Colonic mucosa (tissue), 4 donors: Measurements from ENCODE around the gene SMTNL2. TPM values are rescaled to one million over a fixed set of nuclear protein-coding genes. Genes with fewer than 3 reads are reported as not detected.
"Not testable (repeated sequence)": the region's sequence is repeated elsewhere in the genome, so short reads cannot be mapped to it uniquely, and the experiment has no call there.

Experiments used
- DNase-seq: peaks from one replicate; pipeline ENCODE4 v3.0.0-alpha.2; 2020
- H3K27ac ChIP-seq: fragments of 200-600 bp; one replicate; pipeline ENCODE4 v1.8.0; 2021
- H3K27me3 ChIP-seq: fragments of 200-600 bp; one replicate; pipeline ENCODE4 v1.8.0; 2021
- H3K36me3 ChIP-seq: fragments of 200-600 bp; one replicate; pipeline ENCODE4 v1.8.0; 2021
- H3K4me1 ChIP-seq: fragments of 200-600 bp; one replicate; pipeline ENCODE4 v1.8.0; 2021; ENCODE audit warnings: mild to moderate bottlenecking
- H3K4me3 ChIP-seq: fragments of 200-600 bp; one replicate; pipeline ENCODE4 v1.8.0; 2021
- H3K9ac ChIP-seq, 2 donors: one replicate each; pipeline ENCODE4 v1.7.0; 2013; ENCODE audit warnings: control low read depth in 2 of 2, low read depth in 2 of 2, low read length in 2 of 2
- H3K9me3 ChIP-seq: fragments of 200-600 bp; one replicate; pipeline ENCODE4 v1.8.0; 2021
- intact Hi-C: fragments of 100-400 bp; cut with DNase I; formaldehyde crosslinking; loops from one replicate; pipeline ENCODE4 v1.14.1; 2022
- total RNA-seq, 2 donors: library from RNA; stranded (reverse); fragmentation: NEBNext Ultra II Directional in 1 of 2; extraction: Animal tissue kit (Norgen Biotek cat#: 25700) in 1 of 2; gene quantifications; one replicate each; pipeline ENCODE4 v1.2.1, GENCODE V29; 2021
- TF ChIP-seq, protein P1 (sequence below): fragments of 200-600 bp; IDR thresholded peaks from one replicate; pipeline ENCODE4 v1.8.0; 2022; ENCODE audit warnings: antibody characterized with exemption, mild to moderate bottlenecking
- donor health status: healthy.
- donor health status: DM: no; HTN: no; CAD: no.
- donor health status: DM: no; HTN: no; CAD: no.

The SMTNL2 gene
- total RNA-seq, 2 donors from 2014 or later = 0.27 TPM; not detected in 1

- TF ChIP-seq, protein P1, sequence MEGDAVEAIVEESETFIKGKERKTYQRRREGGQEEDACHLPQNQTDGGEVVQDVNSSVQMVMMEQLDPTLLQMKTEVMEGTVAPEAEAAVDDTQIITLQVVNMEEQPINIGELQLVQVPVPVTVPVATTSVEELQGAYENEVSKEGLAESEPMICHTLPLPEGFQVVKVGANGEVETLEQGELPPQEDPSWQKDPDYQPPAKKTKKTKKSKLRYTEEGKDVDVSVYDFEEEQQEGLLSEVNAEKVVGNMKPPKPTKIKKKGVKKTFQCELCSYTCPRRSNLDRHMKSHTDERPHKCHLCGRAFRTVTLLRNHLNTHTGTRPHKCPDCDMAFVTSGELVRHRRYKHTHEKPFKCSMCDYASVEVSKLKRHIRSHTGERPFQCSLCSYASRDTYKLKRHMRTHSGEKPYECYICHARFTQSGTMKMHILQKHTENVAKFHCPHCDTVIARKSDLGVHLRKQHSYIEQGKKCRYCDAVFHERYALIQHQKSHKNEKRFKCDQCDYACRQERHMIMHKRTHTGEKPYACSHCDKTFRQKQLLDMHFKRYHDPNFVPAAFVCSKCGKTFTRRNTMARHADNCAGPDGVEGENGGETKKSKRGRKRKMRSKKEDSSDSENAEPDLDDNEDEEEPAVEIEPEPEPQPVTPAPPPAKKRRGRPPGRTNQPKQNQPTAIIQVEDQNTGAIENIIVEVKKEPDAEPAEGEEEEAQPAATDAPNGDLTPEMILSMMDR = no peak
- no peak overlapping the region for H3K4me3 ChIP-seq
- no peak for DNase-seq
- no peaks in the 10 kb centered on the region for H3K36me3 ChIP-seq
- H3K27me3 ChIP-seq = no peaks in the 10 kb centered on the region
- intact Hi-C loops = loop anchor here (10.0 kb wide), 1 partner anchor 62 kb away; no protein-coding TSS in a partner anchor
- no peak overlapping the region for H3K9ac ChIP-seq
- no peak overlapping the region for H3K27ac ChIP-seq
- H3K4me1 ChIP-seq = no peaks in the 10 kb centered on the region
- H3K9me3 ChIP-seq = no peaks in the 10 kb centered on the region
These were observed 8.7 kb downstream of the SMTNL2 start for GRCh38 chr17:4593021-4593421.

DNA sequence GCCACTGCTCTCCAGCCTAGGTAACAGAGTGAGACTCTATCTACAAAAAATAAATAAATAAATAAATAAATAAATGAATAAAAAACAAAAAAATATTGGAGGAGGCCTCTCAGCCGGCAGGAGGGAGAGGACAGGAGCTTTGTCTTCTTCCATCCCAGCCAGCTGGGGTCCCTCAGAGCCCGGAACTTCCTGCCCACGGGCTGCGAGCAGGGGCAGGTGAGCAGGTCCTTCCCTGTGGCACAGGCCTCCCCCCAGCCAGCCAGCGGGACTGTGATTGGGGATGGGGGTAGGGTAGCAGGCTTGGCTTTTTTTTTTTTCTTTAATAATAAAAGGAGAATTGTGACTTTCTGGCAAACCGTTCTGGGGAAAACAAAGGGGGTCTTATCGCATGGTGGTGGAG is 10.1 kb downstream of the SMTNL2 start:
- no peak overlapping the region for H3K27ac ChIP-seq
- no peak overlapping the region for H3K4me3 ChIP-seq
- no peak overlapping the region for H3K9ac ChIP-seq
- no peaks in the 10 kb centered on the region for H3K9me3 ChIP-seq
- TF ChIP-seq, protein P1 = no peak
- intact Hi-C loops = loop anchor here (10.0 kb wide), 1 partner anchor 60 kb away; no protein-coding TSS in a partner anchor
- no peaks in the 10 kb centered on the region for H3K36me3 ChIP-seq
- no peak for DNase-seq
- H3K27me3 ChIP-seq = no peaks in the 10 kb centered on the region
- no peaks in the 10 kb centered on the region for H3K4me1 ChIP-seq

DNA sequence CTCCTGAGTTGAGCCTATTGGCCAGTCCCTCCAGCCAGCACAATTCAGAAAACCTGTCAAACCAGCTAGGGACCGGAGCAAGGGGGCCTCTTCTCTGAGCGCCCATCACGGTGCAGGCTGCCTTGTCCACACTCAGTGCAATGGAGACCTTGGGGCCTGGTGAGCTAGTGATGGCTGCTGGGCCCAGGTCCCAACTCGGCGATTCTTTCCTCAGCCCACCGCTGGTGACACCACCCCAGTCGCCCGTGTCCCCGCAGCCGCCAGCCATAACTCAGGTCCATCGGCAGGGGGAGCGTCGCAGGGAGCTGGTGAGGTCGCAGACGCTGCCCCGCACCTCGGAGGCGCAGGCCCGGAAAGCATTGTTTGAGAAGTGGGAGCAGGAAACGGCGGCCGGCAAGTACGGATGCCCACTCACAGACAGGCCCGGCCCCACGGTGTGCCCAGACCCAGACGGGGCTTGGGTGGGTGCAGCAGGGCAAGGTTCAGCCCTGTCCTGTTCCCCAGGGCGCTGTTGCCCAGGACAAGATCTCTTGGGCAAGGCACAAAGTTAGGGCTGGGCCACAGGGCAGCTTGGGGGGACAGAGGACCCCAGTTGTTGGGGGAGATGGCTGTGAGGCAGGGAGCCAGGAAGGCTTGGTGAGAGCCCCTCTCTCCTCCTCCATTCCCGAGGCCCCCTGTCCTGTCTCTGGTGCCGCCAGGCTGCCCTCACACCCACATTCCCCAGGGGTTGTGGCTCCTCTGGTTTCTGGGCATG is 10.8 kb downstream of the SMTNL2 start:
- Histone ChIP-seq H3K27ac (no peak overlapping the region), H3K4me1 (no peaks in the 10 kb centered on the region)
- DNase-seq = peak; percentile 39

GRCh38 chr17:4595685-4596342 is 11.5 kb downstream of the SMTNL2 start:
- not testable (repeated sequence) for DNase-seq, H3K27ac ChIP-seq, H3K4me3 ChIP-seq, H3K36me3 ChIP-seq, H3K9me3 ChIP-seq, H3K4me1 ChIP-seq, H3K27me3 ChIP-seq, H3K9ac ChIP-seq
- intact Hi-C loops = loop anchor here (10.0 kb wide), 1 partner anchor 59 kb away; no protein-coding TSS in a partner anchor

More for the DNA sequence above, 10.8 kb downstream of the SMTNL2 start:
- H3K4me3 ChIP-seq = no peak overlapping the region
- H3K9ac ChIP-seq = no peak overlapping the region
- no peaks in the 10 kb centered on the region for H3K36me3 ChIP-seq
- TF ChIP-seq, protein P1 = peak; percentile 38
- no peaks in the 10 kb centered on the region for H3K27me3 ChIP-seq
- intact Hi-C loops = loop anchor here (10.0 kb wide), 1 partner anchor 60 kb away; no protein-coding TSS in a partner anchor
- no peaks in the 10 kb centered on the region for H3K9me3 ChIP-seq

- no peak overlapping the region for H3K27ac ChIP-seq
- intact Hi-C loops = loop anchor here (10.0 kb wide), 1 partner anchor 58 kb away; no protein-coding TSS in a partner anchor
- no peaks in the 10 kb centered on the region for H3K4me1 ChIP-seq
- H3K9me3 ChIP-seq = no peaks in the 10 kb centered on the region
- TF ChIP-seq, protein P1 = no peak
- no peaks in the 10 kb centered on the region for H3K36me3 ChIP-seq
- DNase-seq = no peak
- no peak overlapping the region for H3K4me3 ChIP-seq
- no peaks in the 10 kb centered on the region for H3K27me3 ChIP-seq
- H3K9ac ChIP-seq = no peak overlapping the region
These were observed 12.5 kb downstream of the SMTNL2 start for GRCh38 chr17:4596636-4597380.
